HepG2 (cell line): ENCODE measurements around the gene STXBP4. TPM values are rescaled to one million over a fixed set of nuclear protein-coding genes. Genes with fewer than 3 reads are reported as not detected.

Experiments
- BCL3 ChIP-seq: sonication (generic); formaldehyde crosslinking; IDR thresholded peaks from 2 replicates; pipeline ENCODE4 v1.5.1; 2020; ENCODE audit warnings: mild to moderate bottlenecking, missing genetic modification reagents, moderate library complexity
- FOSL2 ChIP-seq: sonication (generic); formaldehyde crosslinking; IDR thresholded peaks from 2 replicates; pipeline ENCODE4 v1.4.0; 2020; ENCODE audit warnings: missing genetic modification reagents
- FOXA3 ChIP-seq: IDR thresholded peaks from 2 replicates; pipeline ENCODE4 v1.6.1; 2016; ENCODE audit warnings: missing genetic modification reagents, missing compliant biosample characterization
- FOXO4 ChIP-seq: sonication (generic); formaldehyde crosslinking; conservative IDR thresholded peaks from 2 replicates; pipeline ENCODE4 v1.8.1; 2023; ENCODE audit warnings: missing genetic modification reagents
- HMG20A ChIP-seq: IDR thresholded peaks from 2 replicates; pipeline ENCODE4 v1.6.1; 2016; ENCODE audit warnings: borderline replicate concordance
- IRX3 ChIP-seq: sonication (generic); formaldehyde crosslinking; IDR thresholded peaks from 2 replicates; pipeline ENCODE4 v1.8.1; 2023; ENCODE audit warnings: mild to moderate bottlenecking, low read depth, missing genetic modification reagents, borderline replicate concordance
- MIER3 ChIP-seq: IDR thresholded peaks from 2 replicates; pipeline ENCODE4 v1.6.1; 2016; ENCODE audit warnings: missing compliant biosample characterization, borderline replicate concordance
- MXD3 ChIP-seq: IDR thresholded peaks from 2 replicates; pipeline ENCODE4 v1.6.1; 2016; ENCODE audit warnings: mild to moderate bottlenecking, missing biosample characterization, missing genetic modification reagents
- NFKBIZ ChIP-seq: IDR thresholded peaks from 2 replicates; pipeline ENCODE4 v1.6.1; 2018; ENCODE audit warnings: missing genetic modification reagents, missing compliant biosample characterization
- PHF8 ChIP-seq: sonication (generic); formaldehyde crosslinking; IDR thresholded peaks from 2 replicates; pipeline ENCODE4 v1.5.0; 2020; ENCODE audit warnings: missing genetic modification reagents
- RAD21 ChIP-seq: fragments of 450-650 bp; formaldehyde crosslinking; IDR thresholded peaks from 2 replicates; pipeline ENCODE4 v1.5.0; 2020; ENCODE audit warnings: mild to moderate bottlenecking
- RARA ChIP-seq: IDR thresholded peaks from 2 replicates; pipeline ENCODE4 v1.6.1; 2016; ENCODE audit warnings: missing genetic modification reagents, missing compliant biosample characterization
- SMAD1 ChIP-seq: sonication (generic); formaldehyde crosslinking; IDR thresholded peaks from 2 replicates; pipeline ENCODE4 v1.4.0; 2020; ENCODE audit warnings: missing genetic modification reagents, low read depth, mild to moderate bottlenecking, borderline replicate concordance
- TSC22D2 ChIP-seq: sonication (generic); formaldehyde crosslinking; IDR thresholded peaks from 2 replicates; pipeline ENCODE4 v1.5.1; 2020; ENCODE audit warnings: missing genetic modification reagents, mild to moderate bottlenecking, borderline replicate concordance
- U2AF2 ChIP-seq: fragments of 200-400 bp; formaldehyde crosslinking; IDR thresholded peaks from 2 replicates; pipeline ENCODE4 v1.6.1; 2017; ENCODE audit warnings: low read depth, mild to moderate bottlenecking, low read length
- ZBTB3 ChIP-seq: sonication (generic); formaldehyde crosslinking; IDR thresholded peaks from 2 replicates; pipeline ENCODE4 v1.4.0; 2020; ENCODE audit warnings: low read depth, mild to moderate bottlenecking, moderate library complexity, missing genetic modification reagents, borderline replicate concordance
- ZBTB7B ChIP-seq: sonication (generic); formaldehyde crosslinking; IDR thresholded peaks from 2 replicates; pipeline ENCODE4 v1.4.0; 2020; ENCODE audit warnings: missing genetic modification reagents
- ZNF17 ChIP-seq: sonication (generic); formaldehyde crosslinking; IDR thresholded peaks from 2 replicates; pipeline ENCODE4 v1.5.0; 2020; ENCODE audit warnings: mild to moderate bottlenecking, missing genetic modification reagents
- ZNF766 ChIP-seq: sonication (generic); formaldehyde crosslinking; IDR thresholded peaks from 2 replicates; pipeline ENCODE4 v1.5.0; 2020; ENCODE audit warnings: missing genetic modification reagents, borderline replicate concordance
- ZNF770 ChIP-seq: sonication (generic); formaldehyde crosslinking; IDR thresholded peaks from 2 replicates; pipeline ENCODE4 v1.5.0; 2020; ENCODE audit warnings: mild to moderate bottlenecking, missing genetic modification reagents
- ZNF784 ChIP-seq: sonication (generic); formaldehyde crosslinking; IDR thresholded peaks from 2 replicates; pipeline ENCODE4 v1.5.1; 2020; ENCODE audit warnings: missing genetic modification reagents, mild to moderate bottlenecking, borderline replicate concordance
- polyA plus RNA-seq, 8 experiments: library from polyadenylated mRNA; depleted of rRNA in 3 of 8; stranded (reverse) in 7 of 8; unstranded in 1 of 8; fragments of >200 nt; fragmentation: Illumina TruSeq in 4 of 8; extraction: Trizol in 4 of 8; gene quantifications; 2 replicates each; pipeline versions ENCODE4 v1.2.1 to v1.2.3, GENCODE V29; 2011 to 2016; ENCODE audit warnings: low read depth in 4 of 8, missing spikeins in 1 of 8, mixed read lengths in 1 of 8; ENCODE audit not compliant: insufficient read depth in 1 of 8
- total RNA-seq, 5 experiments: library from RNA; depleted of rRNA; stranded (reverse); fragments of >200 nt; fragmentation: Illumina TruSeq; extraction: Trizol; gene quantifications; 2 replicates each; pipeline ENCODE4 v1.2.3, GENCODE V29; 2016; ENCODE audit warnings: low read depth in 1 of 5
- TF ChIP-seq, protein P1 (sequence below): IDR thresholded peaks from 2 replicates; pipeline ENCODE4 v1.6.1; 2018; ENCODE audit warnings: missing genetic modification reagents

Gene STXBP4
- total and polyA plus RNA-seq, 2 of the 13 experiments (the other 11 are each of a cell fraction or from before 2014, with no cell fraction given) = 8.5 to 36.1 TPM

DNA sequence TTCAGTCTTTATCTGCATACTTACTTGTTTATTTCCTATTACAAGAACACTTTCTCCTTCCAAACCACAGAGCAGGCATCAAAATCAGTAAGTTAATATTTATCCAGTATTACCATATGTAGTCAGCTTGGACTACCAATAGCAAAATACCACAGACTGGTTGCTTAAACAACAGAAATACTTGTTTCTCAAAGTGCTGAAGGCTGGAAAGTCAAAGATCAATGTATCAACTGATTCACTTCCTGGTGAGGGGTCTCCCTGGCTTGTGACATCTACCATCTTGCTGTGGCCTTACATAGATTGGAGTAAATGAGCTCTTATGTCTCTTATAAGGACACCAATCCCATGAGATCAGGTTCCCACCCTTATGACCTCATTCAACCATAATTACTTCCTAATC, 2.6 kb downstream of the STXBP4 start (continued):
- no peak for TF ChIP-seq FOXO4 (CRISPR knock-in tag)
- TF ChIP-seq MIER3 (CRISPR knock-in tag) = peak; percentile 68; the same call in 1 of the 2 replicates
- no peak for TF ChIP-seq ZNF784 (CRISPR knock-in tag)
- TF ChIP-seq ZNF766 (CRISPR knock-in tag) = no peak
- peak; percentile 78 for TF ChIP-seq FOSL2 (CRISPR knock-in tag)
- TF ChIP-seq, protein P1, sequence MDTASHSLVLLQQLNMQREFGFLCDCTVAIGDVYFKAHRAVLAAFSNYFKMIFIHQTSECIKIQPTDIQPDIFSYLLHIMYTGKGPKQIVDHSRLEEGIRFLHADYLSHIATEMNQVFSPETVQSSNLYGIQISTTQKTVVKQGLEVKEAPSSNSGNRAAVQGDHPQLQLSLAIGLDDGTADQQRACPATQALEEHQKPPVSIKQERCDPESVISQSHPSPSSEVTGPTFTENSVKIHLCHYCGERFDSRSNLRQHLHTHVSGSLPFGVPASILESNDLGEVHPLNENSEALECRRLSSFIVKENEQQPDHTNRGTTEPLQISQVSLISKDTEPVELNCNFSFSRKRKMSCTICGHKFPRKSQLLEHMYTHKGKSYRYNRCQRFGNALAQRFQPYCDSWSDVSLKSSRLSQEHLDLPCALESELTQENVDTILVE (CRISPR knock-in tag) = no peak
- TF ChIP-seq ZBTB7B (CRISPR knock-in tag) = peak; percentile 35; the same call in 1 of the 2 replicates
- TF ChIP-seq TSC22D2 (CRISPR knock-in tag) = no peak
- TF ChIP-seq BCL3 (CRISPR knock-in tag) = no peak
- TF ChIP-seq RAD21 (CRISPR knock-in tag) = no peak
- TF ChIP-seq HMG20A (CRISPR knock-in tag) = peak; percentile 57; the same call in 1 of the 2 replicates
- no peak for TF ChIP-seq MXD3 (CRISPR knock-in tag)
- TF ChIP-seq RARA (CRISPR knock-in tag) = no peak
- TF ChIP-seq ZNF17 = no peak
- TF ChIP-seq ZBTB3 = no peak
- no peak for TF ChIP-seq U2AF2
- no peak for TF ChIP-seq SMAD1
- TF ChIP-seq FOXA3 (CRISPR knock-in tag) = peak; percentile 49
- no peak for TF ChIP-seq IRX3 (CRISPR knock-in tag)
- no peak for TF ChIP-seq PHF8 (CRISPR knock-in tag)
- TF ChIP-seq NFKBIZ = no peak
- TF ChIP-seq ZNF770 (CRISPR knock-in tag) = no peak
